Activated naive CD8-positive, alpha-beta T cell treated with anti-CD3 and anti-CD28 coated beads, Interleukin-2, amount 50 U/mL, for 24 hours (primary cell): ENCODE data around the gene RASEF.
"Not testable (repeated sequence)": the region's sequence is repeated elsewhere in the genome, so short reads cannot be mapped to it uniquely, and the experiment has no call there.

Experiments used
- ATAC-seq: fragments of 150-1000 bp; cut with Tn5 transposase; one replicate; pipeline ENCODE4 v1.10.0; 2021
- DNase-seq: peaks from one replicate; pipeline ENCODE4 v3.0.0; 2021
- H3K27ac Mint-ChIP-seq: one replicate; pipeline ENCODE4 v1.8.0; 2021; ENCODE audit warnings: mild to moderate bottlenecking, mixed read lengths
- H3K27me3 Mint-ChIP-seq: one replicate; pipeline ENCODE4 v1.8.0; 2021; ENCODE audit warnings: mixed read lengths
- H3K36me3 Mint-ChIP-seq: one replicate; pipeline ENCODE4 v1.8.0; 2021; ENCODE audit warnings: low read depth, mixed read lengths
- H3K4me1 Mint-ChIP-seq: one replicate; pipeline ENCODE4 v1.8.0; 2021; ENCODE audit warnings: mixed read lengths
- H3K4me3 Mint-ChIP-seq: one replicate; pipeline ENCODE4 v1.8.0; 2021; ENCODE audit warnings: mild to moderate bottlenecking, moderate library complexity, mixed read lengths
- H3K9me3 Mint-ChIP-seq: one replicate; pipeline ENCODE4 v1.8.0; 2021; ENCODE audit warnings: mixed read lengths

The RASEF gene

GRCh38 chr9:83062651-83063527, at the start of gene RASEF:
Gene RASEF, minus strand, starts transcription at chr9:83063142. Its CDS starts 275 bp downstream, at chr9:83062867.
- Mint-ChIP-seq H3K9me3 (no peaks in the 10 kb centered on the region), H3K4me1 (no peaks in the 10 kb centered on the region), H3K27ac (no peak within 1 kb of the TSS), H3K36me3 (peaks cover 4% of the 10 kb centered on the region), H3K4me3 (no peak within 1 kb of the TSS), H3K27me3 (peaks cover 34% of the 10 kb centered on the region)
- ATAC-seq (no peak), DNase-seq (no peak)

GRCh38 chr9:83111169-83111568, 48.2 kb upstream of the RASEF start:
- H3K4me3 Mint-ChIP-seq: no peak overlapping the region
- peaks cover 19% of the 10 kb centered on the region for H3K9me3 Mint-ChIP-seq
- no peaks in the 10 kb centered on the region for H3K4me1 Mint-ChIP-seq
- no peaks in the 10 kb centered on the region for H3K27me3 Mint-ChIP-seq
- DNase-seq (no peak), ATAC-seq (no peak)
- H3K36me3 Mint-ChIP-seq: no peaks in the 10 kb centered on the region
- no peak overlapping the region for H3K27ac Mint-ChIP-seq

GRCh38 chr9:83109296-83109695, 46.4 kb upstream of the RASEF start:
- no peaks in the 10 kb centered on the region for H3K27me3 Mint-ChIP-seq
- DNase-seq: no peak
- H3K4me3 Mint-ChIP-seq: no peak overlapping the region
- no peaks in the 10 kb centered on the region for H3K4me1 Mint-ChIP-seq
- no peaks in the 10 kb centered on the region for H3K36me3 Mint-ChIP-seq
- H3K9me3 Mint-ChIP-seq: peaks cover 13% of the 10 kb centered on the region
- H3K27ac Mint-ChIP-seq: no peak overlapping the region
- no peak for ATAC-seq

GRCh38 chr9:83108208-83108607, 45.3 kb upstream of the RASEF start:
- Mint-ChIP-seq H3K9me3 (peaks cover 2% of the 10 kb centered on the region), H3K36me3 (no peaks in the 10 kb centered on the region), H3K4me3 (no peak overlapping the region), H3K27ac (no peak overlapping the region), H3K4me1 (no peaks in the 10 kb centered on the region), H3K27me3 (no peaks in the 10 kb centered on the region)
- DNase-seq: no peak
- no peak for ATAC-seq

GRCh38 chr9:83106772-83107171, 43.8 kb upstream of the RASEF start:
- no peaks in the 10 kb centered on the region for H3K36me3 Mint-ChIP-seq
- no peak overlapping the region for H3K27ac Mint-ChIP-seq
- DNase-seq: no peak
- H3K4me1 Mint-ChIP-seq: no peaks in the 10 kb centered on the region
- H3K27me3 Mint-ChIP-seq: peaks cover 3% of the 10 kb centered on the region
- peaks cover 4% of the 10 kb centered on the region for H3K9me3 Mint-ChIP-seq
- H3K4me3 Mint-ChIP-seq: no peak overlapping the region
- ATAC-seq: no peak

GRCh38 chr9:83106263-83106662, 43.3 kb upstream of the RASEF start:
- DNase-seq (no peak), ATAC-seq (no peak)
- no peak overlapping the region for H3K4me3 Mint-ChIP-seq
- no peak overlapping the region for H3K27ac Mint-ChIP-seq
- H3K9me3 Mint-ChIP-seq: peaks cover 4% of the 10 kb centered on the region
- peaks cover 3% of the 10 kb centered on the region for H3K27me3 Mint-ChIP-seq
- H3K36me3 Mint-ChIP-seq: no peaks in the 10 kb centered on the region
- H3K4me1 Mint-ChIP-seq: no peaks in the 10 kb centered on the region

- H3K4me1 Mint-ChIP-seq: no peaks in the 10 kb centered on the region
- no peaks in the 10 kb centered on the region for H3K36me3 Mint-ChIP-seq
- ATAC-seq (no peak), DNase-seq (no peak)
- no peak overlapping the region for H3K27ac Mint-ChIP-seq
- H3K4me3 Mint-ChIP-seq: no peak overlapping the region
- peaks cover 4% of the 10 kb centered on the region for H3K9me3 Mint-ChIP-seq
- H3K27me3 Mint-ChIP-seq: peaks cover 3% of the 10 kb centered on the region
Measured at GRCh38 chr9:83097633-83098032, 34.7 kb upstream of the RASEF start.

GRCh38 chr9:83093311-83093710, 30.4 kb upstream of the RASEF start:
- H3K36me3 Mint-ChIP-seq, DNase-seq, H3K27ac Mint-ChIP-seq, H3K9me3 Mint-ChIP-seq, H3K4me3 Mint-ChIP-seq, H3K4me1 Mint-ChIP-seq, H3K27me3 Mint-ChIP-seq, ATAC-seq: not testable (repeated sequence)

- H3K4me3 Mint-ChIP-seq: no peak overlapping the region
- DNase-seq: no peak
- no peaks in the 10 kb centered on the region for H3K36me3 Mint-ChIP-seq
- H3K4me1 Mint-ChIP-seq: no peaks in the 10 kb centered on the region
- H3K27ac Mint-ChIP-seq: no peak overlapping the region
- H3K9me3 Mint-ChIP-seq: no peaks in the 10 kb centered on the region
- ATAC-seq: no peak
- no peaks in the 10 kb centered on the region for H3K27me3 Mint-ChIP-seq
Measured at GRCh38 chr9:83081846-83082245, 18.9 kb upstream of the RASEF start.

GRCh38 chr9:83081010-83081409, 18.1 kb upstream of the RASEF start:
- ATAC-seq (no peak), DNase-seq (no peak)
- H3K4me1 Mint-ChIP-seq: no peaks in the 10 kb centered on the region
- H3K27ac Mint-ChIP-seq: no peak overlapping the region
- no peaks in the 10 kb centered on the region for H3K36me3 Mint-ChIP-seq
- H3K4me3 Mint-ChIP-seq: no peak overlapping the region
- H3K9me3 Mint-ChIP-seq: no peaks in the 10 kb centered on the region
- no peaks in the 10 kb centered on the region for H3K27me3 Mint-ChIP-seq

GRCh38 chr9:83075932-83076331, 13.0 kb upstream of the RASEF start:
- H3K4me1 Mint-ChIP-seq, H3K27me3 Mint-ChIP-seq, H3K9me3 Mint-ChIP-seq, H3K4me3 Mint-ChIP-seq, ATAC-seq, DNase-seq, H3K36me3 Mint-ChIP-seq, H3K27ac Mint-ChIP-seq: not testable (repeated sequence)

GRCh38 chr9:83072498-83072897, 9.6 kb upstream of the RASEF start:
- DNase-seq, H3K4me3 Mint-ChIP-seq, ATAC-seq, H3K27ac Mint-ChIP-seq, H3K4me1 Mint-ChIP-seq, H3K27me3 Mint-ChIP-seq, H3K9me3 Mint-ChIP-seq, H3K36me3 Mint-ChIP-seq: not testable (repeated sequence)

- Mint-ChIP-seq H3K9me3 (peaks cover 5% of the 10 kb centered on the region), H3K27ac (no peak overlapping the region), H3K4me1 (no peaks in the 10 kb centered on the region), H3K4me3 (no peak overlapping the region), H3K27me3 (peaks cover 2% of the 10 kb centered on the region), H3K36me3 (no peaks in the 10 kb centered on the region)
- ATAC-seq: no peak
- no peak for DNase-seq
Measured at GRCh38 chr9:83071626-83072025, 8.7 kb upstream of the RASEF start.

- Mint-ChIP-seq H3K27me3 (peaks cover 6% of the 10 kb centered on the region), H3K36me3 (no peaks in the 10 kb centered on the region), H3K4me1 (no peaks in the 10 kb centered on the region), H3K4me3 (no peak overlapping the region), H3K9me3 (peaks cover 5% of the 10 kb centered on the region), H3K27ac (no peak overlapping the region)
- ATAC-seq (no peak), DNase-seq (no peak)
Measured at GRCh38 chr9:83070261-83070660, 7.3 kb upstream of the RASEF start.

GRCh38 chr9:83069651-83070050, 6.7 kb upstream of the RASEF start:
- ATAC-seq (no peak), DNase-seq (no peak)
- H3K9me3 Mint-ChIP-seq: peaks cover 5% of the 10 kb centered on the region
- H3K4me1 Mint-ChIP-seq: no peaks in the 10 kb centered on the region
- H3K27ac Mint-ChIP-seq: no peak overlapping the region
- no peaks in the 10 kb centered on the region for H3K36me3 Mint-ChIP-seq
- H3K4me3 Mint-ChIP-seq: no peak overlapping the region
- H3K27me3 Mint-ChIP-seq: peaks cover 6% of the 10 kb centered on the region
